CD4-positive, alpha-beta T cell treated with Interleukin-1 beta for 1 hour (primary cell): ENCODE measurements around the gene FUCA2.
"Not testable (repeated sequence)": the region's sequence is repeated elsewhere in the genome, so short reads cannot be mapped to it uniquely, and the experiment has no call there.

ENCODE experiments used
- DNase-seq, 2 donors: peaks; one replicate each; pipeline ENCODE4 v3.0.0-alpha.2; 2020 to 2022

The FUCA2 gene

GRCh38 chr6:143535189-143535614 is 23.7 kb upstream of the FUCA2 start:
- no peak for DNase-seq

GRCh38 chr6:143531720-143532499 is 20.4 kb upstream of the FUCA2 start:
- no peak for DNase-seq

GRCh38 chr6:143529095-143529494 is 17.6 kb upstream of the FUCA2 start:
- no peak for DNase-seq

GRCh38 chr6:143528164-143528811 is 16.8 kb upstream of the FUCA2 start:
- DNase-seq = no peak

GRCh38 chr6:143527677-143528076 is 16.2 kb upstream of the FUCA2 start:
- DNase-seq = no peak

GRCh38 chr6:143525356-143525755 is 13.8 kb upstream of the FUCA2 start:
- no peak for DNase-seq

GRCh38 chr6:143522039-143522600 is 10.6 kb upstream of the FUCA2 start:
- no peak for DNase-seq

- no peak for DNase-seq
Measured at GRCh38 chr6:143517447-143517773, 5.9 kb upstream of the FUCA2 start.

- DNase-seq = no peak
Measured at GRCh38 chr6:143516690-143517446, 5.3 kb upstream of the FUCA2 start.

GRCh38 chr6:143515766-143516355 is 4.3 kb upstream of the FUCA2 start:
- DNase-seq = no peak

- DNase-seq = no peak
Measured at GRCh38 chr6:143515061-143515760, 3.7 kb upstream of the FUCA2 start.

GRCh38 chr6:143513410-143513809 is 1.9 kb upstream of the FUCA2 start:
- peak; percentile 35 to 58 for DNase-seq

GRCh38 chr6:143510326-143510725 is 1.2 kb downstream of the FUCA2 start:
- not testable (repeated sequence) for DNase-seq

GRCh38 chr6:143507358-143508145 is 4.0 kb downstream of the FUCA2 start:
- no peak for DNase-seq

- no peak for DNase-seq
Measured at GRCh38 chr6:143506620-143507019, 4.9 kb downstream of the FUCA2 start.

GRCh38 chr6:143506199-143506598 is 5.3 kb downstream of the FUCA2 start:
- DNase-seq = no peak

GRCh38 chr6:143505537-143505936 is 6.0 kb downstream of the FUCA2 start:
- no peak for DNase-seq

- DNase-seq = no peak
Measured at GRCh38 chr6:143505111-143505510, 6.4 kb downstream of the FUCA2 start.

- DNase-seq = no peak
Measured at GRCh38 chr6:143504369-143504768, 7.2 kb downstream of the FUCA2 start.

GRCh38 chr6:143501851-143502250 is 9.7 kb downstream of the FUCA2 start:
- no peak for DNase-seq

GRCh38 chr6:143498428-143498827 is 13.1 kb downstream of the FUCA2 start:
- DNase-seq = peak in 1 of 2 donors; percentile 21

GRCh38 chr6:143496974-143497373 is 14.5 kb downstream of the FUCA2 start:
- DNase-seq = no peak
